Stomach (tissue), 9 donors: ENCODE data around the gene ARFGEF3. TPM values are rescaled to one million over a fixed set of nuclear protein-coding genes. Genes with fewer than 3 reads are reported as not detected.

Experiments used
- DNase-seq, 2 donors: peaks; one replicate each; pipeline versions ENCODE4 v3.0.0 to v3.0.0-alpha.2; 2013 to 2019
- H3K27ac ChIP-seq, 5 donors: fragments of 200-600 bp in 4 of 5; sonication (generic) in 4 of 5; one replicate each; pipeline ENCODE4 v1.5.1; 2013 to 2019; ENCODE audit warnings: mild to moderate bottlenecking in 1 of 5, moderate library complexity in 1 of 5
- H3K27me3 ChIP-seq, 3 donors: fragments of 200-600 bp; sonication (generic); one replicate each; pipeline ENCODE4 v1.5.1; 2017 to 2019; ENCODE audit warnings: mixed run types in 1 of 3
- H3K36me3 ChIP-seq, 4 donors: fragments of 200-600 bp; sonication (generic); 1 replicate in 3 of 4; 2 replicates in 1 of 4; pipeline ENCODE4 v1.5.1; 2016 to 2019
- H3K4me1 ChIP-seq, 4 donors: fragments of 200-600 bp; sonication (generic); one replicate each; pipeline ENCODE4 v1.5.1; 2016 to 2019
- H3K4me3 ChIP-seq, 4 donors: fragments of 200-600 bp; sonication (generic) in 3 of 4; one replicate each; pipeline ENCODE4 v1.5.1; 2016 to 2019; ENCODE audit warnings: mild to moderate bottlenecking in 1 of 4
- H3K9me3 ChIP-seq, 4 donors: fragments of 200-600 bp; sonication (generic); one replicate each; pipeline ENCODE4 v1.5.1; 2016 to 2019
- EP300 ChIP-seq: sonication (generic); formaldehyde crosslinking; IDR thresholded peaks from one replicate; pipeline ENCODE4 v1.6.1; 2017; ENCODE audit warnings: antibody characterized with exemption
- POLR2A ChIP-seq, 4 donors: fragments of 450-650 bp; IDR thresholded peaks; one replicate each; pipeline ENCODE4 v1.6.1; 2016; ENCODE audit warnings: antibody characterized with exemption in 4 of 4, control low read depth in 2 of 4, mild to moderate bottlenecking in 1 of 4, moderate library complexity in 1 of 4
- POLR2AphosphoS5 ChIP-seq, 3 donors: sonication (generic); formaldehyde crosslinking; IDR thresholded peaks; one replicate each; pipeline ENCODE4 v1.6.1; 2016; ENCODE audit warnings: antibody characterized with exemption in 3 of 3
- WGBS, 5 donors: extraction: QIAGEN DNeasy Blood & Tissue Kit in 3 of 5; methylation state at CpG; one replicate each; pipeline versions ENCODE4 v1.1.5 to v1.1.7; 2013 to 2018; 5-methylcytosine and 5-hydroxymethylcytosine counted together
- intact Hi-C: fragments of 100-400 bp; cut with DNase I; formaldehyde crosslinking; loops from one replicate; pipeline ENCODE4 v1.15.1; 2023; ENCODE audit warnings: low total_unique reads
- polyA plus RNA-seq, 3 donors: library from polyadenylated mRNA; stranded (reverse); fragments of 200-250 nt; gene quantifications; one replicate each; pipeline ENCODE4 v1.2.3, GENCODE V29; 2013
- total RNA-seq, 5 donors: library from RNA; depleted of rRNA; stranded (reverse); fragments of >200 nt; gene quantifications; one replicate each; pipeline versions ENCODE4 v1.1.0 to v1.2.3, GENCODE V29; 2014 to 2016
- TF ChIP-seq, protein P1 (sequence below), 7 experiments: fragments of 450-650 bp in 4 of 7; fragments of 200-600 bp in 3 of 7; sonication (generic) in 3 of 7; IDR thresholded peaks; one replicate each; pipeline ENCODE4 v1.5.1; 2016 to 2019; ENCODE audit warnings: antibody characterized with exemption in 7 of 7, control low read depth in 2 of 7, mild to moderate bottlenecking in 1 of 7
- donor health status: healthy with polysubstance abuse.
- donor health status: Bipolar disorder and iron deficiency.
- donor health status: healthy.

Gene ARFGEF3
- total and polyA plus RNA-seq, 8 donors: 3.2 to 44.6 (median 13.2) TPM

DNA sequence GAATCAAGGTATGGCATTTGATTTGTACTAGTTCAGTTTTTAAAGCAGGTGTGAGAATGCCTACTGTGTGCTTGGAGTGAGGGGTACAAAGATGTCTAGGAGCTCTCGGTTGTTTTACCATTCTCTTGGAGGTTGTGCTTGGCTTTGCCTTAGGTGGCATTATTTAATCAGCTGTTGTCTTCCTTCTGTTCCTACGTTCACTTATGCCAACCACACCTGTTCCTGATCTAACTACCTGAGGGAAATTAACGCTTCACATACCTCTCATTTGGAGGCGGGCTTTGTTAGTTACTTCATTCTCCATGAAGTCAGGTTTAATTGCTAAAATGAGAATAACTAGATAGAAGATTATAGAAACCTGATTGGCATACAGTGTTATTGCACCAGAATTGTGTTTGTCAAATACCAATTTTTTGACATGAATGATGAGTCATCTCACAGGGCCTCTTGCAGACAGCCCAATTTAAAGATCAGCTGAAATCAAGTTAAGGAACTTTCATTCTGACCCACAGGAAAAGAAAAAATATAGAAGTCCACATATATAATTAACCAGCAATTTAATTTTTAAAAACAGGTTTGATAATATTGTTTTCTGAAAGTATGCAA lies 81.4 kb downstream of the ARFGEF3 start:
- TF ChIP-seq EP300: no peak
- TF ChIP-seq, protein P1, sequence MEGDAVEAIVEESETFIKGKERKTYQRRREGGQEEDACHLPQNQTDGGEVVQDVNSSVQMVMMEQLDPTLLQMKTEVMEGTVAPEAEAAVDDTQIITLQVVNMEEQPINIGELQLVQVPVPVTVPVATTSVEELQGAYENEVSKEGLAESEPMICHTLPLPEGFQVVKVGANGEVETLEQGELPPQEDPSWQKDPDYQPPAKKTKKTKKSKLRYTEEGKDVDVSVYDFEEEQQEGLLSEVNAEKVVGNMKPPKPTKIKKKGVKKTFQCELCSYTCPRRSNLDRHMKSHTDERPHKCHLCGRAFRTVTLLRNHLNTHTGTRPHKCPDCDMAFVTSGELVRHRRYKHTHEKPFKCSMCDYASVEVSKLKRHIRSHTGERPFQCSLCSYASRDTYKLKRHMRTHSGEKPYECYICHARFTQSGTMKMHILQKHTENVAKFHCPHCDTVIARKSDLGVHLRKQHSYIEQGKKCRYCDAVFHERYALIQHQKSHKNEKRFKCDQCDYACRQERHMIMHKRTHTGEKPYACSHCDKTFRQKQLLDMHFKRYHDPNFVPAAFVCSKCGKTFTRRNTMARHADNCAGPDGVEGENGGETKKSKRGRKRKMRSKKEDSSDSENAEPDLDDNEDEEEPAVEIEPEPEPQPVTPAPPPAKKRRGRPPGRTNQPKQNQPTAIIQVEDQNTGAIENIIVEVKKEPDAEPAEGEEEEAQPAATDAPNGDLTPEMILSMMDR (IDR thresholded peaks at IDR 0.05): no peak
- H3K4me1 ChIP-seq: peaks cover 0 to 18% (median 4%) of the 10 kb centered on the region in 4 donors
- WGBS, 5 donors: 46 to 71% (median 68%) methylated on average over 4 of the region's 4 CpGs
- H3K36me3 ChIP-seq: peaks cover 0 to 16% (median 10%) of the 10 kb centered on the region in 4 donors
- intact Hi-C loops: no loop called here
- H3K9me3 ChIP-seq: no peaks in the 10 kb centered on the region
- H3K4me3 ChIP-seq: no peak overlapping the region
- peak overlapping the region in 3 of 5 donors; percentile 38 to 53 (median 49) for H3K27ac ChIP-seq
- no peaks in the 10 kb centered on the region for H3K27me3 ChIP-seq
- no peak for DNase-seq

GRCh38 chr6:138245751-138246150 lies 84.0 kb downstream of the ARFGEF3 start:
- no peak for DNase-seq
- Histone ChIP-seq H3K4me3 (no peak overlapping the region), H3K27ac (no peak overlapping the region), H3K27me3 (no peaks in the 10 kb centered on the region), H3K4me1 (peaks cover 0 to 30% (median 8%) of the 10 kb centered on the region in 4 donors), H3K36me3 (peaks cover 0 to 16% (median 10%) of the 10 kb centered on the region in 4 donors), H3K9me3 (no peaks in the 10 kb centered on the region)
- intact Hi-C loops: no loop called here
- WGBS, 5 donors: 80 to 89% (median 88%) methylated on average over 3 of the region's 3 CpGs
- TF ChIP-seq POLR2AphosphoS5 (IDR thresholded peaks at IDR 0.05): no peak
- TF ChIP-seq, protein P1 (IDR thresholded peaks at IDR 0.05): no peak
- no peak for TF ChIP-seq EP300
- no peak for TF ChIP-seq POLR2A (IDR thresholded peaks at IDR 0.05)

DNA sequence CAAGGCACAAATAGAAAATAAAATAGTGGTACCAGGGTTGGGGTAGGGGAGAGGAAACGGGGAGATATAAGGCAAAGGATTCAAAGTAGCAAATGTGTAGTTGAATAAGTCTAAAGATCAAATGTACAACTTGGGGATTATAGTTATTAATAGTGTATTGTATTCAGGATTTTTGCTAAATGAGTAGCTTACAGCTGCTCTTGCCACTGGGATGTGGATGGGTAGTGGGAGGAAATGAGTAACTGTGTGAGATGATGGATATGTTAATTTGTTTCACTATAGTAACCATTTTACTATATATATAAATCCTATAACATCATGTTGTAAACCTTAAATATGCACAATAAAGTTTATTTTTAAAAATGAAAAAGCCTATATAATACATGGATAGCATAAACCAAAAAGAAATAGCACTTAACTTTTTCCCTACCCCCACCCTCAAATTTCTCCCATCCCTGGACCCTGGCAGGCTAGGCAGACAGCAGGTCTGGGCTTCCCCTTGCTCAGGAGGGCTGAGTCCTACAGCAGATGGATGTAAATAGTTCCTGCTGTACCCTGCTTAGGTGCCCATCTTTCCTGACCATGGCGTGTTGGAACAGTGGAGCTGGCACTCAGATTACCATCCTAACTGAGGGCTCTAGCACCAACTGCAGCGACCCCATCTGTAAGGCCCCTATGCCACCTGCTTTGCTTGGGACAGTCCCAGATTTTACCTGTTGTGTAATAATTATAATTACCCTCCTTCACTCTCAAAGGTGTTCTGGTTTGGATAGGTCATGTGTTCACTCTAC lies 85.1 kb downstream of the ARFGEF3 start:
- DNase-seq: no peak
- Histone ChIP-seq H3K27ac (no peak overlapping the region), H3K4me3 (no peak overlapping the region), H3K36me3 (peaks cover 0 to 16% (median 10%) of the 10 kb centered on the region in 4 donors), H3K9me3 (no peaks in the 10 kb centered on the region), H3K4me1 (peaks cover 0 to 33% (median 8%) of the 10 kb centered on the region in 4 donors), H3K27me3 (no peaks in the 10 kb centered on the region)
- intact Hi-C loops: no loop called here
- TF ChIP-seq, protein P1 (IDR thresholded peaks at IDR 0.05): no peak
- TF ChIP-seq EP300: no peak
- TF ChIP-seq POLR2A (IDR thresholded peaks at IDR 0.05): no peak
- TF ChIP-seq POLR2AphosphoS5 (IDR thresholded peaks at IDR 0.05): no peak
- 90 to 98% (median 93%) methylated on average over 3 of the region's 3 CpGs for WGBS, 5 donors

DNA sequence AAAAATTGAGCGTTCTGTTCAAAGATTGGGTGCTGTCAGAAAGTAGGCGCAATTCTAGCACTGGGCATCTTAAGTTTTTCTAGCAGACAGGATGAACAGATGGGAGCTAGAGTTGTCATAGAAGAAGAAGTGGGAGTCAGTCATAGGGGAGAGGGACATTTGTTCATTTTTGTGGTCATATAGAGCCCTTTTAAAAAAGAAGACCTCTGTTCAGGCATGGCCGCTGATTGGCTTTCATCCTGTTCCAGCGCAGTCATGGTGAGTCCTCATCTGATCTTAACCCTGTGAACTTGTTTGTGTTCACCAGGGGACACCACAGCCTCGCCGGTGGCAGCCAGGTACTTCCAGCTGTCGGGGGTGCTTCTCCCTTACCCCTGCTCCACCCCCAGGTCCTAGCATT lies 86.3 kb downstream of the ARFGEF3 start:
- Histone ChIP-seq H3K27ac (peak overlapping the region in 2 of 5 donors; percentile 23 to 81), H3K4me1 (peaks cover 0 to 30% (median 8%) of the 10 kb centered on the region in 4 donors), H3K36me3 (peaks cover 0 to 16% (median 10%) of the 10 kb centered on the region in 4 donors), H3K9me3 (no peaks in the 10 kb centered on the region), H3K27me3 (no peaks in the 10 kb centered on the region), H3K4me3 (no peak overlapping the region)
- WGBS, 5 donors: 87 to 94% (median 88%) methylated on average over 7 of the region's 7 CpGs
- DNase-seq: no peak
- intact Hi-C loops: no loop called here
- TF ChIP-seq EP300: no peak

DNA sequence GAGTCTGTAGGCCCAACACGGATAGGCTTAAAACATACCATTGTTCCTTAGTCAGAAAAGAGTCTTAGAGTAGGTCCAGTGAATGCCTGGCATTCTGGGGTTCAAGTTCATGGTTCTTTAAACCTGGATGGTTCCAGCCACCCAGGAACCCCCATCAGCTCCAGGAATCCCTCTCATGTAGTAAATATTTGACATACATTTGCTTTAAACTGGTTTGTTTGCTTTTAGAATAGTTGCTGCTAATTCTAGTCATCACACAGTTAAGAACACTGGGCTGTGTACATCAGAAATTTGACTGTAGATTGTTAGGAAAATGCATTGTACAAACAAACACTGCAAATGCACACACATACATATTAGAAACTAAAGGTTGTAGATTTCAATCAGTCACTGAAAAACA lies 87.1 kb downstream of the ARFGEF3 start:
- DNase-seq: no peak
- Histone ChIP-seq H3K4me1 (peaks cover 0 to 30% (median 8%) of the 10 kb centered on the region in 4 donors), H3K36me3 (peaks cover 0 to 21% (median 11%) of the 10 kb centered on the region in 4 donors), H3K27me3 (no peaks in the 10 kb centered on the region), H3K27ac (peak overlapping the region in 3 of 5 donors; percentile 13 to 83 (median 81)), H3K9me3 (no peaks in the 10 kb centered on the region), H3K4me3 (no peak overlapping the region)
- intact Hi-C loops: no loop called here
- WGBS, 5 donors: 35 to 53% (median 45%) methylated on average over 1 of the region's 1 CpG
- TF ChIP-seq POLR2A (IDR thresholded peaks at IDR 0.05): no peak
- no peak for TF ChIP-seq POLR2AphosphoS5 (IDR thresholded peaks at IDR 0.05)
- TF ChIP-seq EP300: no peak
- TF ChIP-seq, protein P1 (IDR thresholded peaks at IDR 0.05): no peak
